Smooth muscle cell of bladder (primary cell): ENCODE measurements around the gene POLR2H. TPM values are rescaled to one million over a fixed set of nuclear protein-coding genes. Genes with fewer than 3 reads are reported as not detected.

Experiments
- total RNA-seq: library from RNA; depleted of rRNA; stranded (reverse); fragments of >200 nt; gene quantifications from 2 replicates; pipeline ENCODE4 v1.2.3, GENCODE V29; 2014

POLR2H gene
- 63.6 and 81.2 TPM in 2 replicates for total RNA-seq

GRCh38 chr3:184361532-184361931 lies at the start of gene POLR2H, which contains the start of gene CLCN2:
Gene POLR2H (plus strand): TSS chr3:184361710. CDS start chr3:184363493, 1,783 bp downstream.
Gene CLCN2 (minus strand): TSS chr3:184361605. CDS start chr3:184361479, 126 bp downstream.

DNA sequence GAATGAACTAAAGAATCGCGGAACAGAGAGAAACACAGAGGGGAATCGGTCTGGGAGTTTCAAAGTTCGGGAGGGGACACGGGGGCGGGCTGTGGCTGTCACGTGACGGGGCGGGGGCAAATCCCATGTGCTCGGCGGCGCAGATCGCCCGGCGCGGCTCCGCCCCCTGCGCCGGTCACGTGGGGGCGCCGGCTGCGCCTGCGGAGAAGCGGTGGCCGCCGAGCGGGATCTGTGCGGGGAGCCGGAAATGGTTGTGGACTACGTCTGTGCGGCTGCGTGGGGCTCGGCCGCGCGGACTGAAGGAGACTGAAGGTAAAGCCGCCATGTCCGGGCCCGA lies 47.2 kb upstream of the POLR2H start, which contains the start of gene EIF4G1:
Gene EIF4G1, plus strand, starts transcription at position 244 of the 337 bp plus-strand sequence. CDS start 1,191 bp downstream, outside the sequence.

DNA sequence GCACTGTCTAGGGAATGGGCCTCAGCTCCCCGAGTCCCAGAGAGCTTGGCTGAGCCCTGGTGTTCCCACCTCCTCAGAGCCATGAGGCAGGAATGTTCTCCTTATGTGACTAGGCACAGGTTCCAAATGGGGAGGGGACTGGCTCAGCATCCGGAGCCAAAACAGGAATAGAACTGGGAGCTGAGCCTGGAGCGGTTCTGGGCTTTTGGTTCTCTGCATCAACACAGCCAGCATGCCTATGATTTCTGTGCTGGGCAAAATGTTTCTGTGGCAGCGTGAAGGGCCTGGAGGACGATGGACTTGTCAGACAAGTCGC lies 24.2 kb upstream of the POLR2H start, which contains the start of gene FAM131A:
Gene FAM131A, plus strand, starts transcription at position 202 of the 316 bp plus-strand sequence. Its CDS starts 31 bp downstream, at position 233.

GRCh38 chr3:184377882-184378445 lies 16.5 kb downstream of the POLR2H start, which contains the start of gene THPO:
Gene THPO (minus strand): TSS chr3:184378207. CDS start chr3:184376259, 1,948 bp downstream.

DNA sequence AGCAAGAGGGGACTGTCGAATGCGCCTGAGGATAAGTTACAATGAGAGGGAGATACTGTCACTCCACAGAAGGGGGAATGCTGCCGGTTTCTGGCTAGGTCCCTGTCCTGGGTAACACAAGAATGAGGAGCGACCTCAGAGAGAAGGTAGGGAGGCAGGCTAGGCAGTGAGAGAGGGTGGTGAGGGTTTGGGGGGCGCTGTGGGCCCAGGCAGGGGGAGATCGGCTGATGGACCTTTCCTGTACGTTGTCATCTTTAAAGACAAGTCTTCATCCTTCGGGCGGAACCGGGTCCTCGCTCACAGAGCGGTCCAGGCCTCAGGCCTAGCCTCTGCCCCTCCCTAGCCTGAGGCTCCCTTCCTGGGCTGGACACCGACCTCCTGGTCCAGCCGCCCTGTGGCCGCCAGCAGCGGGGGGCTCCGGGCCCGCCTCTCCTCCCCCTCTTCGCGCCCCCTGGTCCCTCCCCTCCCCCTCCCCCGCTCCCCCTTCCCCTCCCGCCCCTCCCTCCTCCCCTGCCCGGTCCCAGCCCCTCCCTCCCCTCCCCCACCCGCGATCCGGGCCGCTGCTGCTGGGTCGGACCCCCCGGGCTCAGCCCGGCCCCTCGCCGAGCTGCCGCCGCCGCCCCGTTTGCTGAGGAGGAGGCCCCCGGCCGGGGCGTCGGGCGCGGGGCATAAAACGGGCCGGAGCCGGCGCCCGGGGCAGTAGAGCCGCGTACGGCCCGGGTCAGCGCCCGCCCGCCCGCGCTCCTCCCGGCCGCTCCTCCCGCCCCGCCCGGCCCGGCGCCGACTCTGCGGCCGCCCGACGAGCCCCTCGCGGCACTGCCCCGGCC lies 18.1 kb downstream of the POLR2H start, which contains the start of gene CHRD:
Gene CHRD, plus strand, starts transcription at position 697 of the 827 bp plus-strand sequence. CDS start 265 bp downstream, outside the sequence.

Other genes with a start within 250 kb of the POLR2H start
- 27.3 and 29.0 TPM in 2 replicates for gene EIF2B5, start 226.4 kb upstream of the POLR2H start, total RNA-seq
- gene DVL3, start 206.3 kb upstream of the POLR2H start, total RNA-seq: 26.2 and 44.7 TPM in 2 replicates
- 773 and 801 TPM in 2 replicates for gene AP2M1, start 186.9 kb upstream of the POLR2H start, total RNA-seq
- gene ABCF3, start 175.5 kb upstream of the POLR2H start, total RNA-seq: 44.7 and 64.9 TPM in 2 replicates
- gene VWA5B2, start 132.1 kb upstream of the POLR2H start, total RNA-seq: not detected in 2 replicates
- 23.5 and 25.0 TPM in 2 replicates for gene ALG3, start 112.7 kb upstream of the POLR2H start, total RNA-seq
- gene EEF1AKMT4, start 112.0 kb upstream of the POLR2H start, total RNA-seq: 3.4 and 4.8 TPM in 2 replicates
- 0.09 and 0.14 TPM in 2 replicates for gene CAMK2N2, start 100.2 kb upstream of the POLR2H start, total RNA-seq
- gene ECE2, start 85.7 kb upstream of the POLR2H start, total RNA-seq: not detected in 2 replicates
- 391 and 419 TPM in 2 replicates for gene PSMD2, start 62.5 kb upstream of the POLR2H start, total RNA-seq
- gene EIF4G1, start 47.1 kb upstream of the POLR2H start, total RNA-seq: 198 and 261 TPM in 2 replicates
- gene FAM131A, start 24.1 kb upstream of the POLR2H start, total RNA-seq: 10.5 and 18.1 TPM in 2 replicates
- gene CLCN2, start 105 bp upstream of the POLR2H start, total RNA-seq: 3.0 and 3.3 TPM in 2 replicates
- gene THPO, start 16.5 kb downstream of the POLR2H start, total RNA-seq: 0.14 and 0.18 TPM in 2 replicates
- gene CHRD, start 18.3 kb downstream of the POLR2H start, total RNA-seq: 1.4 and 1.9 TPM in 2 replicates
- 3.7 and 7.0 TPM in 2 replicates for gene EPHB3, start 200.1 kb downstream of the POLR2H start, total RNA-seq